Keratinocyte (primary cell): ENCODE measurements around the gene ATP6V1C2. TPM values are rescaled to one million over a fixed set of nuclear protein-coding genes. Genes with fewer than 3 reads are reported as not detected.

Experiments used
- DNase-seq: peaks from one replicate; pipeline ENCODE4 v3.0.0-alpha.2; 2011; ENCODE audit warnings: low read depth, missing footprints, low spot score
- FAIRE-seq: peaks from 2 replicates; lab custom pipeline; 2011; peaks lifted over from hg19 to GRCh38; lab: Jason Lieb, UNC
- H2AFZ ChIP-seq: 2 replicates; pipeline ENCODE4 v1.6.0; 2012; ENCODE audit warnings: low read length, control low read depth, inconsistent platforms; ENCODE audit not compliant: control insufficient read depth
- H3K27ac ChIP-seq: 2 replicates; pipeline ENCODE4 v1.5.1; 2011; ENCODE audit warnings: low read length; ENCODE audit not compliant: control insufficient read depth, insufficient read depth
- H3K27me3 ChIP-seq: 3 replicates; pipeline ENCODE4 v1.6.0; 2011; ENCODE audit warnings: low read length; ENCODE audit not compliant: control insufficient read depth, insufficient read depth; ENCODE audit errors: extremely low read depth
- H3K36me3 ChIP-seq, 2 experiments: 2 replicates in 1 of 2; 3 replicates in 1 of 2; pipeline ENCODE4 v1.5.1; 2011; ENCODE audit warnings: low read length in 2 of 2, mild to moderate bottlenecking in 1 of 2; ENCODE audit not compliant: control insufficient read depth in 2 of 2, insufficient read depth in 2 of 2; ENCODE audit errors: extremely low read depth in 1 of 2
- H3K4me1 ChIP-seq: 3 replicates; pipeline ENCODE4 v1.5.1; 2011; ENCODE audit warnings: low read length; ENCODE audit not compliant: control insufficient read depth, insufficient read depth; ENCODE audit errors: extremely low read depth
- H3K4me2 ChIP-seq: 3 replicates; pipeline ENCODE4 v1.6.0; 2011; ENCODE audit warnings: low read depth, low read length; ENCODE audit not compliant: control insufficient read depth, insufficient read depth; ENCODE audit errors: extremely low read depth
- H3K4me3 ChIP-seq, 3 experiments: fragments of 200-600 bp in 1 of 3; sonication (generic) in 1 of 3; 2 replicates in 2 of 3; 3 replicates in 1 of 3; pipeline ENCODE4 v1.5.1; 2011 to 2016; ENCODE audit warnings: low read length in 3 of 3, mild to moderate bottlenecking in 3 of 3, control low read depth in 2 of 3, inconsistent platforms in 1 of 3, low read depth in 1 of 3, mixed read lengths in 1 of 3, mixed run types in 1 of 3, moderate library complexity in 1 of 3; ENCODE audit not compliant: control insufficient read depth in 2 of 3, insufficient read depth in 2 of 3; ENCODE audit errors: extremely low read depth in 1 of 3
- H3K79me2 ChIP-seq: 2 replicates; pipeline ENCODE4 v1.6.0; 2012; ENCODE audit warnings: low read length; ENCODE audit not compliant: control insufficient read depth, insufficient read depth
- H3K9ac ChIP-seq: 3 replicates; pipeline ENCODE4 v1.6.0; 2011; ENCODE audit warnings: low read length; ENCODE audit not compliant: control insufficient read depth, insufficient read depth; ENCODE audit errors: extremely low read depth
- H3K9me1 ChIP-seq: 3 replicates; pipeline ENCODE4 v1.6.0; 2011; ENCODE audit warnings: low read length; ENCODE audit not compliant: control insufficient read depth, insufficient read depth; ENCODE audit errors: extremely low read depth
- H3K9me3 ChIP-seq: 2 replicates; pipeline ENCODE4 v1.5.1; 2012; ENCODE audit warnings: low read depth, low read length; ENCODE audit not compliant: control insufficient read depth
- H4K20me1 ChIP-seq: 3 replicates; pipeline ENCODE4 v1.6.0; 2011; ENCODE audit warnings: low read length; ENCODE audit not compliant: control insufficient read depth, insufficient read depth; ENCODE audit errors: extremely low read depth
- CTCF ChIP-seq, 3 experiments: IDR thresholded peaks in 1 of 3; conservative IDR thresholded peaks in 1 of 3; optimal IDR thresholded peaks in 1 of 3; 2 replicates in 2 of 3; 3 replicates in 1 of 3; pipeline versions ENCODE3 to v1.5.1; 2011; ENCODE audit warnings: low read length in 3 of 3, mild to moderate bottlenecking in 3 of 3, moderate library complexity in 2 of 3, control low read depth in 1 of 3, inconsistent platforms in 1 of 3; ENCODE audit not compliant: insufficient read depth in 2 of 3; ENCODE audit errors: extremely low read depth in 1 of 3
- EZH2 ChIP-seq: IDR thresholded peaks from one replicate; pipeline ENCODE4 v1.6.1; 2012; ENCODE audit warnings: inconsistent platforms, mild to moderate bottlenecking, low read length, moderate library complexity
- dilution Hi-C: fragments of 300-500 bp; cut with MboI; formaldehyde crosslinking; loops from one replicate; pipeline ENCODE4 v1.7.0; 2020; ENCODE audit warnings: low sequenced_read_pairs; ENCODE audit not compliant: extremely low pct_ligation_motif_present
- polyA plus RNA-seq, 5 experiments: library from polyadenylated mRNA; depleted of rRNA in 3 of 5; stranded (reverse) in 3 of 5; stranded (forward) in 1 of 5; unstranded in 1 of 5; fragments of >200 nt; gene quantifications; 1 replicate in 1 of 5; 2 replicates in 3 of 5; 3 replicates in 1 of 5; pipeline versions ENCODE4 v1.2.1 to v1.2.3, GENCODE V29; 2011 to 2012; ENCODE audit warnings: missing spikeins in 2 of 5, low read depth in 1 of 5, low replicate concordance in 1 of 5

The ATP6V1C2 gene
- polyA plus RNA-seq, 1 donor (not counting 4 experiments of a cell fraction or from before 2014, with no cell fraction given), result 0.55 TPM

- H4K20me1 ChIP-seq, result no peaks in the 10 kb centered on the region
- H3K27me3 ChIP-seq, result no peaks in the 10 kb centered on the region
- no peak overlapping the region for H3K4me2 ChIP-seq
- no peak overlapping the region for H3K27ac ChIP-seq
- H3K9me1 ChIP-seq, result no peaks in the 10 kb centered on the region
- dilution Hi-C loops, result no loop called here
- H2AFZ ChIP-seq, result no peak overlapping the region
- no peak overlapping the region for H3K9ac ChIP-seq
- no peak overlapping the region for H3K4me3 ChIP-seq
- H3K9me3 ChIP-seq, result no peaks in the 10 kb centered on the region
- TF ChIP-seq CTCF (optimal IDR thresholded peaks at IDR 0.05 in 1 of 3, IDR thresholded peaks at IDR 0.05 in 1 of 3, conservative IDR thresholded peaks at IDR 0.05 in 1 of 3; ENCODE audit: extremely low read depth in 1 of 3, insufficient read depth in 2 of 3, low read length in 3 of 3) (no peak), EZH2 (no peak)
- H3K36me3 ChIP-seq, result no peaks in the 10 kb centered on the region
- H3K79me2 ChIP-seq, result no peaks in the 10 kb centered on the region
- H3K4me1 ChIP-seq, result peaks cover 15% of the 10 kb centered on the region
- DNase-seq, result no peak
- FAIRE-seq, result no peak
Measured at GRCh38 chr2:10772201-10772867, 50.9 kb downstream of the ATP6V1C2 start.

DNA sequence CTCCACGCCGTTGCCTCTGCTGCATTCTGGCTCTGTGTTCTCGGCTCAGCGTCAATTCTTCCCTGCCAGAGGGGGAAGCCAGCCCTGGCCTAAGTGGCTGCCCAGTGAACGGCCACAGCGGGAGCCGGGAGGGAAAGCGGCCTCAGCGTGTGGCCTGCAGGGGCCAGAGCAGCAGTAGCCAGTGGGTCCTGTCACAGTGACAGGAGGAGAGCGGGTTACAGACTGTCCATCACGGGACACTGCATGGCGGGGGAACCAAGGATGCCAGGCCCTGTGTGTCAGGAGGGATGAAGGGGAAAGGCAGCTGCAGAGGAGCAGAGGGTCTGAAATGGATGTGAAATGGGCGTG is 51.4 kb downstream of the ATP6V1C2 start:
- no peaks in the 10 kb centered on the region for H3K79me2 ChIP-seq
- DNase-seq, result no peak
- H2AFZ ChIP-seq, result no peak overlapping the region
- TF ChIP-seq EZH2 (no peak), CTCF (optimal IDR thresholded peaks at IDR 0.05 in 1 of 3, IDR thresholded peaks at IDR 0.05 in 1 of 3, conservative IDR thresholded peaks at IDR 0.05 in 1 of 3; ENCODE audit: extremely low read depth in 1 of 3, insufficient read depth in 2 of 3, low read length in 3 of 3) (no peak)
- H3K9me1 ChIP-seq, result no peaks in the 10 kb centered on the region
- no peaks in the 10 kb centered on the region for H3K9me3 ChIP-seq
- peaks cover 15% of the 10 kb centered on the region for H3K4me1 ChIP-seq
- FAIRE-seq, result no peak
- dilution Hi-C loops, result no loop called here
- H3K27me3 ChIP-seq, result no peaks in the 10 kb centered on the region
- H3K36me3 ChIP-seq, result no peaks in the 10 kb centered on the region
- H4K20me1 ChIP-seq, result no peaks in the 10 kb centered on the region
- H3K4me2 ChIP-seq, result no peak overlapping the region
- H3K27ac ChIP-seq, result no peak overlapping the region
- H3K4me3 ChIP-seq, result no peak overlapping the region
- H3K9ac ChIP-seq, result no peak overlapping the region
